NCI-H2107 (cell line): ENCODE results near the gene OR4D2.
"Not testable (repeated sequence)": the region's sequence is repeated elsewhere in the genome, so short reads cannot be mapped to it uniquely, and the experiment has no call there.

ENCODE experiments used
- DNase-seq: peaks from one replicate; lab custom pipeline; 2025; lab: John Stamatoyannopoulos, UW

OR4D2 gene

DNA sequence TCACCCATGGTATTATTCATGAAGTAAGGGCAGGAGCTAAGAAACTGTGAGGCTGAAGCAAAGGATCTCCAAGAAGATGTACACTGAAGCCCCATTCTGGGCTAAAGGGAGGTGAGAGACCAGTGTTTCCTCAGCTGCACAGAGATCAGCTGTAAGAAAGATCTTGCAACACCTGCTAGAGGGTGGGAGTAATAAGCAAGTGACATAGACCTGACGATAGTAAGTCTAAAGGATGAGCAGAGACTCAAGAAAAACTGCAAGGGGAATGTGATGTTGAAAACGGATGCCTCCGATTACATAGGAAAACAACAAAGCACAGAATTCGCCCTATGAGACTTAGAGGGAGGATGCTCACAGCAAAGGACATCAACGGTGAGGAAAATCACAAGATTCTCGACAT lies at the start of gene OR4D2:
Gene OR4D2 (plus strand): TSS at position 301 of the 400 bp plus-strand sequence. CDS start 2,674 bp downstream, outside the sequence.
- DNase-seq, result no peak

GRCh38 chr17:58117382-58117781 lies 49.4 kb upstream of the OR4D2 start:
- no peak for DNase-seq

DNA sequence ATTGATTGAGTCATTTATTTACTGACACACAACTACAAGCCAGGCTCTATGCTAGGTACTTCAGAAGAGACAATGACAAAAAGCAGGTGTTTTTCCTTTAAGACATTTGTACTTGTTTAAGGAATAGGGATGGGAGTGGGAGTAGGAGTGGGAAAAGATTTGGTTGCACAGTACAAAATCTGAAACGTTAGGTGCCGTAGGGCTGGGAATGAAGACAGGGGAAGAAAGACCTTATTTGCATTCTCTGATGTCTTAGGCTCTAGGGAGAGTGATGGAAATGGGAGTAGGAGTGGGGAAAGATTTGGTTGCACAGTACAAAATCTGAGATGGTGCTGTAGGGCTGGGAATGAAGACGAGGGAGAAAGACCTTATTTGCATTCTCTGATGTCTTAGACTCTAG lies 47.3 kb upstream of the OR4D2 start:
- DNase-seq, result no peak

DNA sequence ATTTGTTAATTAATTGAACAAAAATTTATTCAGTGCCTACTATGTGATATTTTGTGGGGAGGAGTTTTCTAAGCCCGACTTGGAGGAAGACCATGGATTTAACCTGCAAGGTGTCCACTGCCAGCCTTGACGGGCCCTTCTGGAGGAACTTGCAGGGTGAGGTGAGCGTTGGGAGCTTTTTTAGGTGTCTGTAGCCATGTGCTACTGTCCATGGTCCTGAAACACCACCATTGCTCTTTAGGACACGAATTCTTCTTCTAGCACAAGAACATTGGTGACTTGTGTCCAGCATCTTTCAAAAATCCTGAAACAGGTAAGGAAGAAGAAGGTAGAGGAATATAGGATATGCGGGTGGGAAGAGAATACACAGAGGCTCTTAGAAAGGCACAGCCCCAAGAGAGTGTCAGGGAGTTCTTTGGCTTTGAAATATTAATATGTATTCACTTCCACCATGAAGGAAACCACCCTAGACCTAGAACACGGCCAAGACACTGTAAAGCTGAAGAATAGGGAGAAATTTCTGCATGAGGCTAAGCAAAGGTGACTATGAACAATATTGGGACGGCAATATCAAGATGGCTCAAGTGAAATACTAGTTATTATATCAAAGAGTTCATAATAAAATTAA lies 46.5 kb upstream of the OR4D2 start:
- no peak for DNase-seq

DNA sequence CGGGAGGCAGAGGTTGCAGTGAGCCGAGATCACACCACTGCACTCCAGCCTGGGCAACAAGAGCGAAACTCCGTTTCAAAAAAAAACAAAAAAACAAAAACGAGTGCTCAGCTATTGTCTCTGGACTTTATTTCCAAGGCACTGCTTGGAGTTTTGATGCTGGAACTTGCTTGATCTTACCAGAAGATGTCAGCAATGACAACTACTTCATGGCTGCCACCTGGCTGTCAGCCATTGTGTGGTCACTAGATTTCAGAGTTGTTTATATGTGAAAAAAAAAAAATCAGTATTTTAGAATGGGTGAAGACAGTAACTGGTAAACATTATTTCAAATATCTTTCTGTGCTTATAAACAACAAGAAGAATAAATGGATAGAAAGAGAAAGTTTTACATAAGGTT lies 44.9 kb upstream of the OR4D2 start:
- DNase-seq, result no peak

- DNase-seq, result no peak
These were observed 38.9 kb upstream of the OR4D2 start for GRCh38 chr17:58127846-58128245.

DNA sequence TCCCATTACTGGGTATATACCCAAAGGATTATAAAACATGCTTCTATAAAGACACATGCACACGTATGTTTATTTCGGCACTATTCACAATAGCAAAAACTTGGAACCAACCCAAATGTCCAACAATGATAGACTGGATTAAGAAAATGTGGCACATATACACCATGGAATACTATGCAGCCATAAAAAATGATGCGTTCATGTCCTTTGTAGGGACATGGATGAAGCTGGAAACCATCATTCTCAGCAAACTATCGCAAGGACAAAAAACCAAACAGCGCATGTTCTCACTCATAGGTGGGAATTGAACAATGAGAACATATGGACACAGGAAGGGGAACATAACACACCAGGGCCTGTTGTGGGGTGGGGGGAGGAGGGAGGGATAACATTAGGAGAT lies 34.1 kb upstream of the OR4D2 start:
- DNase-seq, result not testable (repeated sequence)

DNA sequence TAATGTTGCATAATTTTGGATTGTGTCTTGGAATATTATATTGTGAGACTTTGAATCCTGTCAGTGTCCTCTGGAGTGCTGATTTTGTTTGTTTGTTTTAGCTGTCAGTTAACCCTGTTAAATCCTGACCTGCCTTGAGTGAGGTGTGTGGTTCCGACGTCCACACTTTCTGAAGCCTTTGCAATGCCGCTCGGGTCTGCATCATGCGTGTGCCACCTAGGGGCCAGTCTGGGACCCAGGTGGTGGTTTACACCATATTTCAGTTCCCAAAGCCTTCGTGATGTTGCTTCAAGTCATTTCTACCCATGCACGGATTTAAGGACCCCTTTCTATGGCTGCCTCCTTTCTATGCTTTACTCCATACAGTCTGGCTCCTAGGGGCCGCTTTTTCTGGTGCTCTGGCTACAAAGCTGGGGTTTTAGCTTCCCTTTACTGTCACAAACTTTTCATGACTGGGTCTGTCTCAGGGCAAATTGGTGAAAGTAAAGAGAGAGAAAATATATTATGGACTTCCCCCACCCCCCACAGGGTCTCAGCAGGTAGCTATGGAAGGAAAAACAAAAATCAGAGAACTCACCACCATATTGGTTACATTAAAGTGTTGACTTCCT lies 30.0 kb upstream of the OR4D2 start:
- DNase-seq, result no peak

- DNase-seq, result no peak
These were observed 25.3 kb upstream of the OR4D2 start for GRCh38 chr17:58141505-58141904.

DNA sequence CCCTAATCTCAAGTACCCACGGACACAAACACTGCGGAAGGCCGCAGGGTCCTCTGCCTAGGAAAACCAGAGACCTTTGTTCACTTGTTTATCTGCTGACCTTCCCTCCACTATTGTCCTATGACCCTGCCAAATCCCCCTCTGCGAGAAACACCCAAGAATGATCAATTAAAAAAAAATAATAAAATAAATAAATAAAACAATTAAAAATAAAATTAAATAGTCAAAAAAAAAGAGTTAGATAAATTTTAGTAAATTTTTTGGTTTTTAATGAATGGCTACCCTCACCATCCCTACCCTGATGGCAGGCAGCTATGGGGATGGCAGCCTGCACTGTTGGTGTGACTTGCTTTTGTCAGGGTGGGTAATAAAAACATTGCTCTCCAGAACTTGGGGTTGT lies 23.4 kb upstream of the OR4D2 start:
- DNase-seq, result not testable (repeated sequence)

DNA sequence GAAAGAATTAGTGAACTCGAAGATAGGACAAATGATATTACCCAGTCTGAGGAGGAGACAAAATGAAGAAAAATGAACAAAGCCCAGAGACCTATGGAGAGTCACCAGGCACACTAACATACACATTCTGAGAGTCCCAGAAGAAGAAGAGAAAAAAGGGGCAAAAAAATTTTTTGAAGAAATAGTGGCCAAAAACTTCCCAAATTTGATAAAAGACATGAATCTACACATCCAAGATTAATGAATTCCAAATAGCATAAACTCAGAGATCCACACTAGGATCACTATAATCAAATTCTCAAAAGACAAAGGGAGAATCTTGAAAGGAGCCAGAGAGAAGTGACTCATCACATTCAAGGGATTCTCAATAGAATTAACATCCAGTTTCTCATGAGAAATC lies 22.0 kb upstream of the OR4D2 start:
- DNase-seq, result no peak

- no peak for DNase-seq
These were observed 18.8 kb upstream of the OR4D2 start, which contains the start of gene OR4D1 for GRCh38 chr17:58147930-58148434. OR4D1 (plus strand) TSS chr17:58148384; CDS start chr17:58155154, 6,770 bp downstream.

DNA sequence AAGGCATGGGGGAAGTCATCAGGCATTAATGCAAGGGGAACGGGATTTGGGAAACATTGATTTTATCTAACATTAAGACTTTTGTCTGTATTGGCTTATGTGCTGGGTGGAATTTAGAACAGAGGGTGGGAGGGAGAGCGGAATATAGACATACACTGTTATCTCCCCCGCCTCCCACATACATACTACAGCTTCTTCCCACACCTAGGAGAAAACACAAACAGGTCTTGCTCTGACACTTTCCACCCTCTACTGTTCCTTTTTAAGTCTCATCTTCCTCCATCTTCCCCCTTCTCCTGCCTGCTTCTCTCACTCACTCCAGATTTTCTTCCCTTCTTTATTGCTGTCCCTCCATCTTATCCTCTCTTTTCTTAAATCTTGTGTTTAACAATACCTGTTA lies 18.2 kb upstream of the OR4D2 start:
- no peak for DNase-seq

DNA sequence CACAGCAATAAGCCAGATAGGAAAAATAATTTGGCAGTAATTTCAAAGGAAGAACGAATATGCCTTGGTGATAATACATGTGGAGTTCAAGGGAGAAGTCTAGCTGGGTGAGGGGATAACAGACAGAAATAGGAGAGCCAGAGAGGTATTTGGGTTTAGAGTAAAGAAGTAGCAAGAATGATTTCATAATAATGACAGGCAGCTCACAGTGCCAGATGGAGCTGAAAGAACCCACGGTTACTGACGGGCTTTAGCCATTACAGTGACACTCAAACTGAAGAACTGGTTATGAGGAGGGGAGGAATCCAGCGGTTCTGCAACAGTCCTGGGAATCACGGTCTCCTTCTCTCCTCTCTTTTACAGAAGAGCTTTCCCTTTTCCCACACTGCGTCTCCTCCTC lies 16.4 kb upstream of the OR4D2 start:
- no peak for DNase-seq

DNA sequence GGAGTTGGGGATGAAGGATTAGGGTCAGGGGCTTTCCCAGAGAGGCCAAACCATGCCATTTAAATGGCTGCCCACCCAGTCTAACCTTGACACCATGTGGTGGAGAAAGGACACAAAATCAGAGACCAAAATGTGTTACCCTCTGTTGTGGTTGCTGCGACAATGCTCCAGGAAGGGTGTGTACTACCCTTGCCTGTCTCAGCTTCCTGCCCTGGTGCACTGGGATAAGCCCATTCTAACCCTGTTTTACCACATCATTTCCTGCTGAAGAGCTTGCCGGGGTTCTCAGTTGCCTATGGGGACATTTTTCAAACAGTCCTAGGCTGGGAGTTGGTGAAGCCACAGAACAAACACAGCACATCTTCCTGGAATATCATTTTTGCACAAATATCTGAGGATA lies 13.7 kb upstream of the OR4D2 start:
- DNase-seq, result no peak

DNA sequence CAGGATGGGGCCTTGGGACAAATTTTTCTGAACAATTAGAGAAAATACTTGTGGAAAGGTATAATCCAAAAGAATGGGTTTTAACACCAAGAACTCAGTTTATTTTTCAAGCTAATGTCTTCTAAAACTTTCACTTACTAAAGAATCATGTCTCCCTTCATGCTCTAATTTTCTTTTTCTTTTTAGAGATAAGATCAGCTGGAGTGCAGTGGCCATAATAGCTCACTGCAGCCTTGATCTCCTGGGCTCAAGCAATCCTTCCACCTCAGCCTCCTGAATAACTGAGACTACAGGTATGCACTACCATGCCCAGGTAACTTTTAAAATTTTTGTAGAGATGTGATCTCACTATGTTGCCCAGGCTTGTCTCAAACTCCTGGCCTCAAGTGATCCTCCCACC lies 13.1 kb upstream of the OR4D2 start:
- DNase-seq, result no peak

- DNase-seq, result no peak
These were observed 9.7 kb upstream of the OR4D2 start for GRCh38 chr17:58156839-58157803.

GRCh38 chr17:58158181-58158580 lies 8.6 kb upstream of the OR4D2 start:
- no peak for DNase-seq

- DNase-seq, result no peak
These were observed 5.2 kb upstream of the OR4D2 start for GRCh38 chr17:58161566-58161965.

GRCh38 chr17:58165981-58166380 lies 801 bp upstream of the OR4D2 start:
- DNase-seq, result no peak

GRCh38 chr17:58170622-58171021 lies 3.8 kb downstream of the OR4D2 start:
- no peak for DNase-seq

GRCh38 chr17:58172369-58173071 lies 5.7 kb downstream of the OR4D2 start:
- DNase-seq, result no peak
